ENCODE measurements around the gene PDE5A. TPM values are rescaled to one million over a fixed set of nuclear protein-coding genes. Genes with fewer than 3 reads are reported as not detected.

The PDE5A gene
- total RNA-seq, 4 donors from 2014 or later, result 154 to 208 (median 199) TPM

GRCh38 chr4:119506806-119507205 lies 121.8 kb downstream of the PDE5A start:
- Histone ChIP-seq H3K4me1 (peaks cover 0 to 50% (median 38%) of the 10 kb centered on the region in 4 donors), H3K27ac (replicated peaks in 1 of 4) (peak overlapping the region; percentile 71 to 85 (median 80)), H3K4me3 (no peak overlapping the region), H3K36me3 (peaks cover 28 to 75% (median 36%) of the 10 kb centered on the region in 4 donors), H3K27me3 (no peaks in the 10 kb centered on the region), H3K9me3 (no peaks in the 10 kb centered on the region)
- WGBS, result 50% methylated on average over 1 of the region's 1 CpG
- intact Hi-C loops (cut with DNase I), result no loop called here
- TF ChIP-seq EP300 (IDR thresholded peaks at IDR 0.05) (no peak), POLR2A (IDR thresholded peaks at IDR 0.05; ENCODE audit: low read depth) (no peak), POLR2AphosphoS5 (IDR thresholded peaks at IDR 0.05) (no peak), CTCF (IDR thresholded peaks at IDR 0.05) (no peak)
- no peak for DNase-seq (ENCODE audit: extremely low spot score)

- TF ChIP-seq POLR2AphosphoS5 (IDR thresholded peaks at IDR 0.05), result no peak
- TF ChIP-seq CTCF (IDR thresholded peaks at IDR 0.05), result no peak
- TF ChIP-seq POLR2A (IDR thresholded peaks at IDR 0.05; ENCODE audit: low read depth), result no peak
- no peak for TF ChIP-seq EP300 (IDR thresholded peaks at IDR 0.05)
- Histone ChIP-seq H3K4me3 (no peak overlapping the region), H3K9me3 (no peaks in the 10 kb centered on the region), H3K27me3 (no peaks in the 10 kb centered on the region), H3K36me3 (peaks cover 28 to 88% (median 44%) of the 10 kb centered on the region in 4 donors), H3K4me1 (peaks cover 0 to 30% (median 21%) of the 10 kb centered on the region in 4 donors), H3K27ac (replicated peaks in 1 of 4) (peak overlapping the region in 3 of 4 donors; percentile 6 to 17 (median 6))
- intact Hi-C loops (cut with DNase I), result no loop called here
- DNase-seq (ENCODE audit: extremely low spot score), result no peak
- 97% methylated on average over 1 of the region's 1 CpG for WGBS
Observed at GRCh38 chr4:119504616-119505015, 124.0 kb downstream of the PDE5A start.

GRCh38 chr4:119501740-119502139 lies 126.9 kb downstream of the PDE5A start:
- H3K27ac ChIP-seq (replicated peaks in 1 of 4), result peak overlapping the region in 1 of 4 donors; percentile 0

GRCh38 chr4:119498527-119498926 lies 130.1 kb downstream of the PDE5A start:
- 21% methylated on average over 3 of the region's 3 CpGs for WGBS
- Histone ChIP-seq H3K9me3 (no peaks in the 10 kb centered on the region), H3K36me3 (peaks cover 13 to 93% (median 56%) of the 10 kb centered on the region in 4 donors), H3K27ac (replicated peaks in 1 of 4) (peak overlapping the region; percentile 57 to 65 (median 60)), H3K4me3 (no peak overlapping the region), H3K27me3 (no peaks in the 10 kb centered on the region), H3K4me1 (peaks cover 0 to 30% (median 17%) of the 10 kb centered on the region in 4 donors)
- intact Hi-C loops (cut with DNase I), result loop anchor here (10.0 kb wide), 1 partner anchor 556 kb away; no protein-coding TSS in a partner anchor
- DNase-seq (ENCODE audit: extremely low spot score), result no peak
- TF ChIP-seq POLR2AphosphoS5 (IDR thresholded peaks at IDR 0.05) (peak; percentile 23 to 50), CTCF (IDR thresholded peaks at IDR 0.05) (no peak)

More at GRCh38 chr4:119501740-119502139, 126.9 kb downstream of the PDE5A start:
- Histone ChIP-seq H3K4me3 (no peak overlapping the region), H3K4me1 (peaks cover 0 to 25% (median 18%) of the 10 kb centered on the region in 4 donors), H3K36me3 (peaks cover 28 to 96% (median 50%) of the 10 kb centered on the region in 4 donors), H3K9me3 (no peaks in the 10 kb centered on the region), H3K27me3 (no peaks in the 10 kb centered on the region)
- WGBS, result 83% methylated on average over 2 of the region's 2 CpGs
- TF ChIP-seq CTCF (IDR thresholded peaks at IDR 0.05), result no peak
- no peak for TF ChIP-seq EP300 (IDR thresholded peaks at IDR 0.05)
- no peak for TF ChIP-seq POLR2A (IDR thresholded peaks at IDR 0.05; ENCODE audit: low read depth)
- TF ChIP-seq POLR2AphosphoS5 (IDR thresholded peaks at IDR 0.05), result no peak
- intact Hi-C loops (cut with DNase I), result no loop called here
- no peak for DNase-seq (ENCODE audit: extremely low spot score)

- Histone ChIP-seq H3K36me3 (peaks cover 6 to 52% (median 26%) of the 10 kb centered on the region in 4 donors), H3K9me3 (no peaks in the 10 kb centered on the region), H3K4me3 (no peak overlapping the region), H3K27me3 (no peaks in the 10 kb centered on the region), H3K27ac (replicated peaks in 1 of 4) (peak overlapping the region in 1 of 4 donors; percentile 3), H3K4me1 (peaks cover 0 to 22% (median 9%) of the 10 kb centered on the region in 4 donors)
- TF ChIP-seq CTCF (IDR thresholded peaks at IDR 0.05) (no peak), POLR2AphosphoS5 (IDR thresholded peaks at IDR 0.05) (no peak), POLR2A (IDR thresholded peaks at IDR 0.05; ENCODE audit: low read depth) (no peak), EP300 (IDR thresholded peaks at IDR 0.05) (no peak)
- intact Hi-C loops (cut with DNase I), result loop anchor here (10.0 kb wide), 1 partner anchor 561 kb away; no protein-coding TSS in a partner anchor
- WGBS, result 87% methylated on average over 1 of the region's 1 CpG
- DNase-seq (ENCODE audit: extremely low spot score), result no peak
Observed at GRCh38 chr4:119493886-119494285, 134.7 kb downstream of the PDE5A start.
